ENCODE measurements around the gene PCDHGB3.

Gene PCDHGB3

DNA sequence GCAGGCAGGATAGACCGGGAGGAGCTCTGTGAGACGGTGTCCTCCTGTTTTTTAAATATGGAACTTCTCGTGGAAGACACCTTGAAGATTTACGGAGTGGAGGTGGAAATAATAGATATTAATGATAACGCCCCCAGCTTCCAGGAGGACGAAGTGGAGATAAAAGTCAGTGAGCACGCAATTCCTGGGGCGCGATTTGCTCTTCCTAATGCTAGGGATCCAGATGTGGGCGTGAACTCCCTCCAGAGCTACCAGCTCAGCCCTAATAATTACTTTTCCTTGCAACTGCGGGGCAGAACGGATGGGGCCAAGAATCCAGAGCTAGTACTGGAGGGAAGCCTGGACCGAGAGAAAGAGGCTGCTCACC is 51.4 kb downstream of the PCDHGB3 start:
- no peak for DNase-seq

All from hematopoietic multipotent progenitor cell treated with erythropoietin and hydrocortisone succinate and interleukin-3 and kit ligand, for 8 days (in vitro differentiated cells).